ENCODE data around the gene CMIP. TPM values are rescaled to one million over a fixed set of nuclear protein-coding genes. Genes with fewer than 3 reads are reported as not detected.

CMIP gene
- total RNA-seq, 1 experiment from 2014 or later, result 48.2 TPM

- Mint-ChIP-seq H3K4me3 (peak overlapping the region in 1 of 2 experiments; percentile 48; a peak in 2 of 5 replicates), H3K9me3 (no peaks in the 10 kb centered on the region), H3K27me3 (ENCODE audit: low read depth) (no peaks in the 10 kb centered on the region), H3K27ac (peak overlapping the region; percentile 52 to 93 (median 83); a peak in 2 of 7 replicates), H3K36me3 (ENCODE audit: insufficient read depth in 1 of 3, low read depth in 3 of 3) (peaks cover 13 to 32% (median 23%) of the 10 kb centered on the region in 3 experiments; a peak in 6 of 7 replicates), H3K4me1 (peaks cover 44 to 57% of the 10 kb centered on the region in 2 experiments)
- H3K27ac ChIP-seq (ENCODE audit: insufficient read length, low read depth, low read length), result no peak overlapping the region
- H4K20me1 ChIP-seq (ENCODE audit: control insufficient read depth, insufficient read depth, insufficient read length), result no peaks in the 10 kb centered on the region
- H3K23ac ChIP-seq (ENCODE audit: insufficient read length, low read depth, low read length), result no peak overlapping the region
- peak overlapping the region; percentile 54 for H3K18ac ChIP-seq (ENCODE audit: insufficient read length, low read depth, low read length)
- no peaks in the 10 kb centered on the region for H3K79me2 ChIP-seq (ENCODE audit: insufficient read depth, low read length)
- H2BK120ac ChIP-seq (ENCODE audit: low read depth, low read length, poor library complexity, severe bottlenecking), result no peak overlapping the region
- no peak overlapping the region for H2AFZ ChIP-seq (ENCODE audit: low read length)
- no peak overlapping the region for H3K9ac ChIP-seq (ENCODE audit: extremely low read depth, insufficient read length, low read length)
- no peak overlapping the region for H3K56ac ChIP-seq (ENCODE audit: insufficient read length, low read depth, low read length)
- no peak overlapping the region for H4K5ac ChIP-seq (ENCODE audit: insufficient read length, low read depth, low read length)
- no peaks in the 10 kb centered on the region for H3K79me1 ChIP-seq (ENCODE audit: insufficient read depth, low read depth, low read length, poor library complexity, severe bottlenecking)
- H3K23me2 ChIP-seq (ENCODE audit: insufficient read length, low read depth, low read length, poor library complexity, severe bottlenecking), result no peaks in the 10 kb centered on the region
- H3K27me3 ChIP-seq (ENCODE audit: insufficient read depth, low read length), result no peaks in the 10 kb centered on the region
- no peak overlapping the region for H2BK5ac ChIP-seq (ENCODE audit: insufficient read length, low read length)
- no peak overlapping the region for H3T11ph ChIP-seq (ENCODE audit: low read length)
- H2BK20ac ChIP-seq (ENCODE audit: low read depth, low read length, poor library complexity, severe bottlenecking), result no peak overlapping the region
- no peak overlapping the region for H3K4ac ChIP-seq (ENCODE audit: low read depth, low read length)
- H3K4me1 ChIP-seq (ENCODE audit: insufficient read depth, low read length), result peaks cover 2% of the 10 kb centered on the region
- no peak overlapping the region for H2BK15ac ChIP-seq (ENCODE audit: low read depth, low read length)
- no CpG with 5 or more reads among the region's 12 CpGs for WGBS (ENCODE audit: extremely low coverage, insufficient read length, low lambda C conversion rate)
- no peak overlapping the region for H2BK12ac ChIP-seq (ENCODE audit: insufficient read length, low read depth, low read length)
- peak overlapping the region; percentile 67 for H3K14ac ChIP-seq (ENCODE audit: insufficient read depth, low read length)
- H3K4me2 ChIP-seq (ENCODE audit: insufficient read depth, insufficient read length, low read length), result peak overlapping the region; percentile 7
- DNase-seq, result no peak
- H2AK5ac ChIP-seq (ENCODE audit: insufficient read length, low read length), result no peak overlapping the region
- H4K91ac ChIP-seq (ENCODE audit: insufficient read length, low read depth, low read length), result no peak overlapping the region
- H4K8ac ChIP-seq (replicated peaks; ENCODE audit: insufficient read length, low read depth, low read length), result no peak overlapping the region
- no peaks in the 10 kb centered on the region for H3K9me3 ChIP-seq (ENCODE audit: control insufficient read depth, low read depth, low read length)
- no peak for TF ChIP-seq CTCF (conservative IDR thresholded peaks at IDR 0.05)
These were observed 266.0 kb downstream of the CMIP start for GRCh38 chr16:81710596-81710995.

Measured in H9 (cell line).